GM21360 (cell line): Measurements from ENCODE around the gene FRMD6.

Experiments used
- ATAC-seq: cut with Tn5 transposase; IDR thresholded peaks from one replicate; pipeline ENCODE4 v1.9.1; 2021; ENCODE audit warnings: mild to moderate bottlenecking, moderate library complexity; ENCODE audit not compliant: unreplicated experiment

The FRMD6 gene

GRCh38 chr14:51651388-51652167 lies at the start of gene FRMD6:
TSS of gene FRMD6 (plus strand) at chr14:51651910. CDS start at chr14:51689837, 37,927 bp downstream.
- peak; percentile 67 for ATAC-seq

GRCh38 chr14:51602310-51602709 lies 49.4 kb upstream of the FRMD6 start:
- ATAC-seq = peak; percentile 55

DNA sequence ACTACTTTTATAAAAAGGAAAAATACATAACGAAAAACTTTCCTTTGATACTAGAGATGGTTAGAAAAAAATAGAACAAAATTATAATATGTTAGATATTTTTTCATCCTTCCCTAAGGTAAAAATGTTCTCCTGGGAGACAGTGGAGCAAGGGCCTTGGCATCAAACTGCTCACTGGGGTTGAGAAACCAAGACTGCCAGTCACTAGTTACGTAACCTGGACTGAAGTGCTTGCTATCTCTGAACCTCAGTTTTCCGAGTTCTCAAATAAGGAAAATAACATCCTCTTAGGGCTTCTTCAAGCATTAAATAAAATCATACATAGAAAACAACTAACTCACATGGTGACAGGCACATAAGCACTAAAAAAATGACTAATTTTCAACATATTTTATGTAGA lies 48.2 kb upstream of the FRMD6 start:
- ATAC-seq = no peak

- ATAC-seq = no peak
Observed at GRCh38 chr14:51604073-51604472, 47.6 kb upstream of the FRMD6 start.

DNA sequence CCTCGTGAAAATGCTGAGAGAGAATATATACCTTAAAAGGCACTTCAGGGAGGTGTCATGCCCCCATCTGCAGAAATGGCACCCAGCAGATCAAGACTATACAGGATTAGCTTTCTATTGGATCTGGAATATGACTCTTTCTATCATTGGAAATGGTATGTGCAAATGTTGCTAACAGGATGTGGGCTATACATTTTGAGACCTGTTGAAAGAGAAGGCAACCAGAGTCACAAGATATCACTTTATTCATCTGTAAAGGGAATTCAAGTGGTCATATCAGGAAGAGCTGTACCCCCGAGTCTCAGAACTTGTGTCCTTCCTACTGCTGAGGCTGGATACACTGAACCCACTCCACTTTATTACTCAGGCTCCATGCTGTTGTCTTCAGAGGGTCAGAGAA lies 46.1 kb upstream of the FRMD6 start:
- ATAC-seq = no peak

DNA sequence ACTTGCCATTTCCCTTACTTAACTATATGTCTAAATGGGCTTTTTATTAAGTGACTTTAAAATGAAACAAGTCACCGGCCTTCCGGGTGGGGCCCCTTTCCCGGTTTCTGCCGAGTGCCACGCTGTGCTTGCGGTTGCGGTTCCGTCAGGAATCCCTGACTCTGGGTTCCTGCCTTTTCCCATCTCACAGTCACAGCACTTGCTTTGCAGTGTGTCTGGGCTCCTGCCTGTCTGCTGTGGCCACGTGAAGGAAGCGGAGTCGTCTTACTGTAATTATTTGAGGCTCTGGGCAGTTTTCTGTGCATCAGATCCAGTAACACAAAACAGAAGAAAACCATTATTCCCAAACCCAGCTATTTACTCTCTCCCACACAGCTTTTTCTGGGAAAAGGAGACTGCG lies 44.0 kb upstream of the FRMD6 start:
- ATAC-seq = no peak

DNA sequence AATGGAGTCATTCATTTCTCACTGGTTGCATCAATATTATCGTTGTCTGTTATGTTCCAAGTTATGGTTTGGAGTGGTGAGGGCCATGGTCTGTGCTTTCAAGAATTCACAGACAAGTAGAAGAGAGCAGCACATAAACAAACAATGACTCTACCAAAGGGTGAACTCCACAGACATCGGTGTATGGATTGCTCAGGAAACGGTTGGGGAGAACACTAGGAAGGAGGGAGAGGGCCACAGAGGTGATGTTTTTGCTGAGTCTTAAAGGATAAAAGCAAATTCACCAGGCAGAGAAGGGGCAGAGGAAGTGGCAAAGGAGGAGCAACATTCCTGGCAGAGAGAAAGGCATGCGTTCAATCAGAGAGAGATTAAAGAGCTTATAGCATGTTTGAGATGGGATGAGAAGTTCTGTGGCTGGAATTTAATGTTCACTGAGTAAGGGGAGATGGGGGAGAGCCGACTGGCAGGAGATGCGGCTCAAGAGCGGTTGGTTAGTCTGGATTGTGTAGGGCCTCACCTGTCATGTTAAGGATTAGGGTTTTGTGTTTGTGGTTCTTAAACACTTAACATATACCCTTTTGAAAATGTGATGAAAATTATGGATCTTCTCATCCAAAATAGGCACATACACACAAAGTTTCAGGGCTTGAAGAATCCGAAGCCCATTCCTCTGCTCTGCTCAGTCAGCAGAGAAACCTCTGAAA lies 42.3 kb upstream of the FRMD6 start:
- ATAC-seq = no peak

- no peak for ATAC-seq
Observed at GRCh38 chr14:51609955-51610283, 41.8 kb upstream of the FRMD6 start.

GRCh38 chr14:51610771-51611170 lies 40.9 kb upstream of the FRMD6 start:
- ATAC-seq = no peak

- ATAC-seq = no peak
Observed at GRCh38 chr14:51612449-51612848, 39.3 kb upstream of the FRMD6 start.

DNA sequence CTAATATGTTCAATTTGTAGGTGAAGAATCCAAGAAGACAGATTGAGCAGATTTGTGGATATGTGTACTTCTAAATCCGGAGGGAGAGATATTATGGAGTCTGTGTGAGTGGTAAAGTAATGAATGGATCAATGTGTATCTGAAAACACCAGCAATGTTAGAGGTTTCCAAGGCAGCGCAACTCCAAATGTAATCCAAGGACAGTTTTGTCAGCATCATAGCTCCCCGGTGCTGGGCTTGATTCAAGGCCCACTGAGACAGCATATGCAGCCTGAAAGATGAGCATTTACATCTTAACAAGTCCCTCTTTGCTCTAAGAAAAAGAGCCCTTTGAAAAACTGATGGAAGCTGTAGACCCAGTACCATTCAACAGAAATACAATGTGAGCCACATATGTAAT lies 38.3 kb upstream of the FRMD6 start:
- no peak for ATAC-seq

DNA sequence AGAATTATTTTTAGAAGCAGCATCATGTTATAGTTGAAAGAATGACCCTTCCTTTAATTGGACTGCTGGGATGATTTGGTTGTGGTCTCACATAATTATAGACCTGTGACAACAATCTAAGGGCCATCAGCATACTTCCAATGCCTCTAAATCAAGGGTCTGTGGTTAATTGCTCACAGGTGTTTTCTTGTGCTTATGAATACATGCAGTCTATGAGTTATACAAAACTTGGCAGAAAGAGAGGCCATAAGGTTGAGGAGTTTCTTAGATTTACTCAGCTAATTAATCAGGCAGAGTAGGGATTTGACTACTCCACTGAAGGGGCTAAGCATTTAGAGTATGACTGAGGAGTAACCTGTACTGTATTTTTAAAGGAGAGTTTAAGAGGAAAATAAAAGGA lies 37.0 kb upstream of the FRMD6 start:
- no peak for ATAC-seq

- ATAC-seq = no peak
Observed at GRCh38 chr14:51616256-51616655, 35.5 kb upstream of the FRMD6 start.

GRCh38 chr14:51616724-51617409 lies 34.8 kb upstream of the FRMD6 start:
- ATAC-seq = no peak

- ATAC-seq = no peak
Observed at GRCh38 chr14:51619561-51619960, 32.1 kb upstream of the FRMD6 start.

- no peak for ATAC-seq
Observed at GRCh38 chr14:51620056-51620455, 31.7 kb upstream of the FRMD6 start.

GRCh38 chr14:51621654-51622053 lies 30.1 kb upstream of the FRMD6 start:
- ATAC-seq = no peak

DNA sequence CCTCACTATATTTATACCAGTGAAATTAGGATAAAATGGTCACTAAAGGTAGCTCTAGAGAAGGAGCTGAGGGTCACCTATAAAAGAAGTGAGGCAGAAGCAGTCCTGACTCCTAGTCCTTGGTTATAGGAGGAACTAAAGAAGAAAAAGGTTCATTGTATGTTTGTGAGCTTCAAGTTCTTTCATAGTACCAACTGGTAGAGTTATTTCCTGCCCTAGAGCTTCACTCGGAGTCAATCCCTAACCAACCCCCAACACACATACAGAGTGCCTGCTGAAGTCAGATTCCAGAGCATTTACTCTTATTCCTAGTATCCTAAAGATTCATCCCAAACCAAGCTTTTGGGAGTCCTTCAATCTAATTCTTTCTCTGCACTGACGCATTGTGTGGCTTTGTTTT lies 29.3 kb upstream of the FRMD6 start:
- ATAC-seq = no peak

DNA sequence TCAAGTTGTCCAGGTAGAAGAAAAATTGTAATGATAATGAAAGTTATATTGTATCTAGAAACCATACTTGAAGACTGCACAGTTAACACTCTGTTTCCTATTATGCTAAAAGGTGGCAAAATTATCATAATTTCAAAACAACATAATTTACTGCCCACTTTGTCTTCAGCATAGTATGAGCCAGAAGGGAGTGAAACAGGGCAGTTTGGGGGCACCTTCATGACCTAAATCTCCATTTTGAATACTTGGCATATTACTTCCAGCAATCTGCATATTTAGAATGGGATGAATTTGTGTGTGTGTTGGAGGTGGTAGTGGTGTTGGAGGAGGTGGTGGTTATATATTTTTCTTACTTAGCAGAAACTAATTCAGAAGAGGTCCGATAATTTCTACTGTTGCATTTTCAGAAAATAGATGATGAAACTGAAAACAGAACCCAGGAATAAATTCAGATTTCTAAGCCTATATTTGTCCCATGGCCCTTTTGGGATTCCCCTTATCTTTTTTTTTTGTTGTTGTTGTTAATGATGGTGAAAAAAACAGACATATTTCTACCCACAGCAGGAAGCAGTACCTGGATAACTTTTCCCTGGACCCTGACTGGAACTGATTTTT lies 26.6 kb upstream of the FRMD6 start:
- ATAC-seq = no peak

- no peak for ATAC-seq
Observed at GRCh38 chr14:51626185-51626584, 25.5 kb upstream of the FRMD6 start.

GRCh38 chr14:51626788-51627187 lies 24.9 kb upstream of the FRMD6 start:
- no peak for ATAC-seq

GRCh38 chr14:51627313-51627712 lies 24.4 kb upstream of the FRMD6 start:
- ATAC-seq = no peak
